Amygdala (tissue), 56 donors: ENCODE results near the gene CCDC18.
"Not testable (repeated sequence)": the region's sequence is repeated elsewhere in the genome, so short reads cannot be mapped to it uniquely, and the experiment has no call there.

ENCODE experiments used
- DNase-seq, 56 donors: peaks; one replicate each; lab custom pipeline; 2025; lab: John Stamatoyannopoulos, UW

The CCDC18 gene

GRCh38 chr1:93172778-93173177 lies 7.7 kb upstream of the CCDC18 start:
- no peak for DNase-seq

GRCh38 chr1:93174638-93175037 lies 5.9 kb upstream of the CCDC18 start:
- not testable (repeated sequence) for DNase-seq

- no peak for DNase-seq
Observed at GRCh38 chr1:93177991-93178390, 2.5 kb upstream of the CCDC18 start.

GRCh38 chr1:93178418-93178817 lies 2.1 kb upstream of the CCDC18 start:
- no peak for DNase-seq

GRCh38 chr1:93179886-93180722 lies 420 bp upstream of the CCDC18 start, which contains the start of gene TMED5:
Gene TMED5 (minus strand): TSS chr1:93180413. CDS start chr1:93180242, 171 bp downstream.
- DNase-seq: peak; percentile 58 to 98 (median 95)

- DNase-seq: no peak
Observed at GRCh38 chr1:93186667-93187066, 6.1 kb downstream of the CCDC18 start.

- DNase-seq: no peak
Observed at GRCh38 chr1:93190432-93190831, 9.9 kb downstream of the CCDC18 start.

- DNase-seq: no peak
Observed at GRCh38 chr1:93194231-93194990, 13.9 kb downstream of the CCDC18 start.

GRCh38 chr1:93196591-93196990 lies 16.1 kb downstream of the CCDC18 start:
- DNase-seq: no peak

- no peak for DNase-seq
Observed at GRCh38 chr1:93199150-93199549, 18.6 kb downstream of the CCDC18 start.

- no peak for DNase-seq
Observed at GRCh38 chr1:93200086-93200620, 19.6 kb downstream of the CCDC18 start.

GRCh38 chr1:93200714-93201113 lies 20.2 kb downstream of the CCDC18 start:
- no peak for DNase-seq

- DNase-seq: no peak
Observed at GRCh38 chr1:93205892-93206566, 25.5 kb downstream of the CCDC18 start.

GRCh38 chr1:93206567-93206954 lies 26.0 kb downstream of the CCDC18 start:
- no peak for DNase-seq

- DNase-seq: no peak
Observed at GRCh38 chr1:93207211-93207610, 26.7 kb downstream of the CCDC18 start.

- DNase-seq: no peak
Observed at GRCh38 chr1:93215322-93215721, 34.8 kb downstream of the CCDC18 start.

- DNase-seq: no peak
Observed at GRCh38 chr1:93219443-93219842, 38.9 kb downstream of the CCDC18 start.

GRCh38 chr1:93220716-93221115 lies 40.2 kb downstream of the CCDC18 start:
- not testable (repeated sequence) for DNase-seq

- DNase-seq: no peak
Observed at GRCh38 chr1:93221913-93222312, 41.4 kb downstream of the CCDC18 start.

GRCh38 chr1:93223023-93223675 lies 42.6 kb downstream of the CCDC18 start:
- DNase-seq: no peak
